ENCODE data around the gene C2CD3. TPM values are rescaled to one million over a fixed set of nuclear protein-coding genes. Genes with fewer than 3 reads are reported as not detected.

The C2CD3 gene
- total and polyA plus RNA-seq, 9 of the 15 experiments (the other 6 are each of a cell fraction or from before 2014, with no cell fraction given), result 4.4 to 20.2 (median 15.4) TPM

- no peak for TF ChIP-seq AFF1 (IDR thresholded peaks at IDR 0.05; ENCODE audit: low read depth in 1 of 2, partially characterized antibody in 2 of 2)
- TF ChIP-seq NCOA6 (IDR thresholded peaks at IDR 0.05), result no peak
- TF ChIP-seq HMG20B (CRISPR knock-in tag; IDR thresholded peaks at IDR 0.05), result no peak
- no peak for TF ChIP-seq BRD4 (IDR thresholded peaks at IDR 0.05)
- no peak for TF ChIP-seq HMG20A (CRISPR knock-in tag; conservative IDR thresholded peaks at IDR 0.05)
- peak in 1 of 2 experiments; percentile 77; a peak in 2 of 4 replicates for TF ChIP-seq TRIM24 (IDR thresholded peaks at IDR 0.05)
- no peak for TF ChIP-seq SLC30A9 (CRISPR knock-in tag; IDR thresholded peaks at IDR 0.05)
- TF ChIP-seq POLR2A (conservative IDR thresholded peaks at IDR 0.05), result no peak
- peak; percentile 52; the same call in 1 of the 2 replicates for TF ChIP-seq ZNF592 (IDR thresholded peaks at IDR 0.05)
- no peak for TF ChIP-seq HCFC1 (IDR thresholded peaks at IDR 0.05; ENCODE audit: low read depth, low read length)
- TF ChIP-seq NUFIP1 (IDR thresholded peaks at IDR 0.05; ENCODE audit: partially characterized antibody), result no peak
- TF ChIP-seq AFF4 (CRISPR knock-in tag; IDR thresholded peaks at IDR 0.05), result no peak
- no peak; a peak in 1 of 4 replicates for TF ChIP-seq RAD21 (CRISPR knock-in tag; conservative IDR thresholded peaks at IDR 0.05 in 1 of 2, IDR thresholded peaks at IDR 0.05 in 1 of 2)
- no peak for TF ChIP-seq ZNF699 (CRISPR knock-in tag; IDR thresholded peaks at IDR 0.05; ENCODE audit: insufficient replicate concordance)
Observed at GRCh38 chr11:74015919-74016684, 154.7 kb downstream of the C2CD3 start (continued).
